Measurements from ENCODE around the gene CPZ.

DNA sequence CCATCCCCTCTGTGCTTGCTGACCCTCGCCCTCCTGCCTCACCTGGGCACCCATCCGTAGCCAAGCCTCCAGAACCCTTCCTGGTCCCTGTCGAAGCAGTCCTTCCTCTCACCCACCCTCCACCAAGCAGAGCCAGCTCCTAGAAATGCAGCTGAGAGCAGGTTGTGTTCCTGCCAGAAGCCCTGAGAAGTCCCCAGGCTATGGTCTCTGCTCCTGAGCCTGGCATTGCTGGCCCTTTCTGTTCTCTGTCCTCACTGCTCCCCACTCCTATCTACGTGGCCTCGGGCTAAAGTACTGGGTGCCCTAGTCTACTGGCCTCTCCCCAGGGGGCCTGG lies 2.1 kb upstream of the CPZ start:
- TF ChIP-seq, protein P1, sequence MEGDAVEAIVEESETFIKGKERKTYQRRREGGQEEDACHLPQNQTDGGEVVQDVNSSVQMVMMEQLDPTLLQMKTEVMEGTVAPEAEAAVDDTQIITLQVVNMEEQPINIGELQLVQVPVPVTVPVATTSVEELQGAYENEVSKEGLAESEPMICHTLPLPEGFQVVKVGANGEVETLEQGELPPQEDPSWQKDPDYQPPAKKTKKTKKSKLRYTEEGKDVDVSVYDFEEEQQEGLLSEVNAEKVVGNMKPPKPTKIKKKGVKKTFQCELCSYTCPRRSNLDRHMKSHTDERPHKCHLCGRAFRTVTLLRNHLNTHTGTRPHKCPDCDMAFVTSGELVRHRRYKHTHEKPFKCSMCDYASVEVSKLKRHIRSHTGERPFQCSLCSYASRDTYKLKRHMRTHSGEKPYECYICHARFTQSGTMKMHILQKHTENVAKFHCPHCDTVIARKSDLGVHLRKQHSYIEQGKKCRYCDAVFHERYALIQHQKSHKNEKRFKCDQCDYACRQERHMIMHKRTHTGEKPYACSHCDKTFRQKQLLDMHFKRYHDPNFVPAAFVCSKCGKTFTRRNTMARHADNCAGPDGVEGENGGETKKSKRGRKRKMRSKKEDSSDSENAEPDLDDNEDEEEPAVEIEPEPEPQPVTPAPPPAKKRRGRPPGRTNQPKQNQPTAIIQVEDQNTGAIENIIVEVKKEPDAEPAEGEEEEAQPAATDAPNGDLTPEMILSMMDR (IDR thresholded peaks at IDR 0.05), result no peak
- TF ChIP-seq POLR2A (IDR thresholded peaks at IDR 0.05), result no peak

Data from thyroid gland (tissue), 4 donors.